Adrenal gland (tissue), 5 donors: Measurements from ENCODE around the gene RAB6A.

Experiments
- POLR2A ChIP-seq, 2 donors: fragments of 450-650 bp; IDR thresholded peaks; one replicate each; pipeline ENCODE4 v1.6.1; 2017; ENCODE audit warnings: antibody characterized with exemption in 2 of 2, mild to moderate bottlenecking in 2 of 2, moderate library complexity in 1 of 2
- TF ChIP-seq, protein P1 (sequence below), 6 experiments: fragments of 450-650 bp in 4 of 6; fragments of 200-600 bp in 2 of 6; sonication (generic) in 1 of 6; IDR thresholded peaks; 1 replicate in 5 of 6; 2 replicates in 1 of 6; pipeline versions ENCODE4 v1.5.1 to v1.8.0; 2016 to 2021; ENCODE audit warnings: antibody characterized with exemption in 6 of 6, mild to moderate bottlenecking in 2 of 6, moderate library complexity in 1 of 6
- donor health status: DM: no; HTN: no; CAD: no.

DNA sequence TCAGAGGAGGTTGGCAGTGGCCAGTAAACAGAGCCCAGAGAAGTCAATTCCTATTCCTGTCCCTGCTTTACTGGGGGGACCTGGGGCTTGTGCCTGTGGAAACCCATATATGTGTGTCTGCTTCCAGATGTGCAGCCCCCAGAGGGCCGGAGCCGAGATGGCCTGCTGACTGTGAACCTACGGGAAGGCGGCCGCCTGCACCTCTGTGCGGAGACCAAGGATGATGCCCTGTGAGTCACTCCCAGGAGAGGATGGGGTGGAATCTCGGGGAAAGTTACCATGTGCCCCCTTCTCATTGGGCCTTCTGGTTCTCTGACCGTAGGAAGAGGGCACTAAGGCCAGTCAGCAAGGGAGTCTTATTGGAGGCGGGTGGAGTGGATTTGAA is 109.2 kb downstream of the RAB6A start:
- TF ChIP-seq, protein P1, sequence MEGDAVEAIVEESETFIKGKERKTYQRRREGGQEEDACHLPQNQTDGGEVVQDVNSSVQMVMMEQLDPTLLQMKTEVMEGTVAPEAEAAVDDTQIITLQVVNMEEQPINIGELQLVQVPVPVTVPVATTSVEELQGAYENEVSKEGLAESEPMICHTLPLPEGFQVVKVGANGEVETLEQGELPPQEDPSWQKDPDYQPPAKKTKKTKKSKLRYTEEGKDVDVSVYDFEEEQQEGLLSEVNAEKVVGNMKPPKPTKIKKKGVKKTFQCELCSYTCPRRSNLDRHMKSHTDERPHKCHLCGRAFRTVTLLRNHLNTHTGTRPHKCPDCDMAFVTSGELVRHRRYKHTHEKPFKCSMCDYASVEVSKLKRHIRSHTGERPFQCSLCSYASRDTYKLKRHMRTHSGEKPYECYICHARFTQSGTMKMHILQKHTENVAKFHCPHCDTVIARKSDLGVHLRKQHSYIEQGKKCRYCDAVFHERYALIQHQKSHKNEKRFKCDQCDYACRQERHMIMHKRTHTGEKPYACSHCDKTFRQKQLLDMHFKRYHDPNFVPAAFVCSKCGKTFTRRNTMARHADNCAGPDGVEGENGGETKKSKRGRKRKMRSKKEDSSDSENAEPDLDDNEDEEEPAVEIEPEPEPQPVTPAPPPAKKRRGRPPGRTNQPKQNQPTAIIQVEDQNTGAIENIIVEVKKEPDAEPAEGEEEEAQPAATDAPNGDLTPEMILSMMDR (IDR thresholded peaks at IDR 0.05) = no peak
- no peak for TF ChIP-seq POLR2A (IDR thresholded peaks at IDR 0.05)
